ENCODE data around the gene LIPG. TPM values are rescaled to one million over a fixed set of nuclear protein-coding genes. Genes with fewer than 3 reads are reported as not detected.

The LIPG gene
- total and polyA plus RNA-seq, 2 of the 13 experiments (the other 11 are each of a cell fraction or from before 2014, with no cell fraction given): 0.96 to 10.8 TPM

GRCh38 chr18:49638891-49639557 is 77.2 kb downstream of the LIPG start (continued):
- no peak for TF ChIP-seq MAFG (CRISPR knock-in tag; IDR thresholded peaks at IDR 0.05)
- TF ChIP-seq TGIF2 (CRISPR knock-in tag; IDR thresholded peaks at IDR 0.05): no peak
- peak; percentile 88; the same call in 1 of the 2 replicates for TF ChIP-seq ZSCAN29 (CRISPR knock-in tag; conservative IDR thresholded peaks at IDR 0.05)
- no peak; the same call in 1 of the 2 replicates for TF ChIP-seq ZNF460 (CRISPR knock-in tag; IDR thresholded peaks at IDR 0.05; ENCODE audit: borderline replicate concordance)
- TF ChIP-seq LRRFIP1 (CRISPR knock-in tag; conservative IDR thresholded peaks at IDR 0.05): no peak
- no peak for TF ChIP-seq ZNF598 (CRISPR knock-in tag; IDR thresholded peaks at IDR 0.05; ENCODE audit: borderline replicate concordance)
- 0 out of 2 replicates have a peak, but pooled peaks have one; percentile 44 for TF ChIP-seq ZNF580 (CRISPR knock-in tag; IDR thresholded peaks at IDR 0.05; ENCODE audit: borderline replicate concordance, low read depth)
- no peak for TF ChIP-seq NONO (IDR thresholded peaks at IDR 0.05)
- 0 out of 2 replicates have a peak, but pooled peaks have one; percentile 76 for TF ChIP-seq NONO (CRISPR knock-in tag; conservative IDR thresholded peaks at IDR 0.05)
- TF ChIP-seq ZFAT (CRISPR knock-in tag; conservative IDR thresholded peaks at IDR 0.05): no peak
- peak; percentile 92 for TF ChIP-seq NCOA2 (CRISPR knock-in tag; IDR thresholded peaks at IDR 0.05)
- TF ChIP-seq ZNF761 (CRISPR knock-in tag; conservative IDR thresholded peaks at IDR 0.05): no peak
- peak; percentile 82 for TF ChIP-seq HOXA3 (CRISPR knock-in tag; IDR thresholded peaks at IDR 0.05)
- peak; percentile 90 for TF ChIP-seq TOPORS (CRISPR knock-in tag; IDR thresholded peaks at IDR 0.05)
- peak; percentile 45; the same call in 1 of the 2 replicates for TF ChIP-seq ZFY (CRISPR knock-in tag; IDR thresholded peaks at IDR 0.05)
- TF ChIP-seq DDIT3 (CRISPR knock-in tag; IDR thresholded peaks at IDR 0.05): no peak
- TF ChIP-seq ZNF629 (CRISPR knock-in tag; conservative IDR thresholded peaks at IDR 0.05): peak; percentile 99
- peak; percentile 35; the same call in 1 of the 2 replicates for TF ChIP-seq ZSCAN22 (CRISPR knock-in tag; IDR thresholded peaks at IDR 0.05)
- no peak for TF ChIP-seq SNRNP70 (IDR thresholded peaks at IDR 0.05; ENCODE audit: low read depth, low read length)
- no peak for TF ChIP-seq SATB2 (CRISPR knock-in tag; IDR thresholded peaks at IDR 0.05)
- TF ChIP-seq BHLHE40 (IDR thresholded peaks at IDR 0.05; ENCODE audit: low read length): peak; percentile 99
- no peak; the same call in 1 of the 2 replicates for TF ChIP-seq ZNF160 (CRISPR knock-in tag; IDR thresholded peaks at IDR 0.05)
- TF ChIP-seq JUND (CRISPR knock-in tag; IDR thresholded peaks at IDR 0.05): peak; percentile 68
- no peak for TF ChIP-seq PBX2 (CRISPR knock-in tag; IDR thresholded peaks at IDR 0.05)
